OCI-LY3 (cell line): ENCODE results near the gene SMIM22.

Source experiments
- EZH2phosphoT487 ChIP-seq: fragments of 200-600 bp; shearing (Covaris generic); IDR thresholded peaks from 2 replicates; pipeline ENCODE4 v1.6.1; 2018; ENCODE audit warnings: antibody characterized with exemption, mixed run types, low read depth
- TF ChIP-seq, protein P1 (sequence below): fragments of 200-600, 300-600 bp; sonication (generic); IDR thresholded peaks from 2 replicates; pipeline ENCODE4 v1.5.1; 2014; ENCODE audit warnings: antibody characterized with exemption, low read length, low read depth

DNA sequence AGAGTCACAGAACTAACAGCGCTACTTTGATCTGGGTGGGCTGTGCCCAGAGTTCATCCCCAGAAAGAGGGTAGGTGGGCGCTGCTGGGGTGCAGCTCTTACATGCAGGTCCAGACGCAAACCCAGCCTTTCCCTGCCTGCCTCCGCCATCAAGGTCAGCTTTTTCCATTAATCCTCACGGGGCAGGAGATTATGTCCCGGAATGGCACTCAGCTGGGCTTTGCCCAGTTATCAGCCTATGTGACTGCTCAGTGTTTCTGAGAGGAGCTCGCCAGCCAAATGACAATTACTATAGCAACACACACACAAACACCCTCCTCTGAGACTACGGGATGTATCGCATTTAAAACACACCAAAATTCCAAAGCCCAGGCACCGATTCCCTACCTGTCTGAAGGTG lies 31.8 kb downstream of the SMIM22 start:
- TF ChIP-seq, protein P1, sequence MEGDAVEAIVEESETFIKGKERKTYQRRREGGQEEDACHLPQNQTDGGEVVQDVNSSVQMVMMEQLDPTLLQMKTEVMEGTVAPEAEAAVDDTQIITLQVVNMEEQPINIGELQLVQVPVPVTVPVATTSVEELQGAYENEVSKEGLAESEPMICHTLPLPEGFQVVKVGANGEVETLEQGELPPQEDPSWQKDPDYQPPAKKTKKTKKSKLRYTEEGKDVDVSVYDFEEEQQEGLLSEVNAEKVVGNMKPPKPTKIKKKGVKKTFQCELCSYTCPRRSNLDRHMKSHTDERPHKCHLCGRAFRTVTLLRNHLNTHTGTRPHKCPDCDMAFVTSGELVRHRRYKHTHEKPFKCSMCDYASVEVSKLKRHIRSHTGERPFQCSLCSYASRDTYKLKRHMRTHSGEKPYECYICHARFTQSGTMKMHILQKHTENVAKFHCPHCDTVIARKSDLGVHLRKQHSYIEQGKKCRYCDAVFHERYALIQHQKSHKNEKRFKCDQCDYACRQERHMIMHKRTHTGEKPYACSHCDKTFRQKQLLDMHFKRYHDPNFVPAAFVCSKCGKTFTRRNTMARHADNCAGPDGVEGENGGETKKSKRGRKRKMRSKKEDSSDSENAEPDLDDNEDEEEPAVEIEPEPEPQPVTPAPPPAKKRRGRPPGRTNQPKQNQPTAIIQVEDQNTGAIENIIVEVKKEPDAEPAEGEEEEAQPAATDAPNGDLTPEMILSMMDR: no peak
- TF ChIP-seq EZH2phosphoT487: no peak
